Posterior vena cava (tissue), 2 donors: Measurements from ENCODE around the gene RIPK3. TPM values are rescaled to one million over a fixed set of nuclear protein-coding genes. Genes with fewer than 3 reads are reported as not detected.
"Not testable (repeated sequence)": the region's sequence is repeated elsewhere in the genome, so short reads cannot be mapped to it uniquely, and the experiment has no call there.

Experiments used
- DNase-seq: peaks from one replicate; pipeline ENCODE4 v3.0.0-alpha.2; 2020; ENCODE audit warnings: low spot score
- intact Hi-C, 2 donors: fragments of 100-400 bp; cut with DNase I; formaldehyde crosslinking; loops; one replicate each; pipeline versions ENCODE4 v1.14.1 to v1.14.2; 2022 to 2023
- long read RNA-seq, 2 donors: library from polyadenylated mRNA; unstranded; transcript quantifications; one replicate each; pipeline ENCODE4 v2.0.0, GENCODE V29; 2020 to 2021
- total RNA-seq, 2 donors: library from RNA; stranded (reverse); fragmentation: NEBNext Ultra II Directional; extraction: Animal tissue kit (Norgen Biotek cat#: 25700); gene quantifications; one replicate each; pipeline ENCODE4 v1.2.1, GENCODE V29; 2021
- donor health status: DM: yes; HTN: yes; CAD: no.
- donor health status: DM: yes; HTN: yes; CAD: no.

The RIPK3 gene
- 1 to 10 TPM; 8.5 to 9.2 TPM for total RNA-seq
- long read RNA-seq, donor 1, partial matches to known transcripts = 1 of 2 reads
- long read RNA-seq, donor 1, other reads (novel, unspliced or antisense) = 0 of 2 reads
- long read RNA-seq, donor 2, partial matches to known transcripts = 0 of 7 reads
- long read RNA-seq, donor 2, other reads (novel, unspliced or antisense) = 1 of 7 reads

- intact Hi-C loops = no loop called here
- peak; percentile 85 for DNase-seq
Measured at GRCh38 chr14:24339284-24340151, at the start of gene RIPK3. Gene RIPK3, minus strand, starts transcription at chr14:24339991. Its CDS starts 165 bp downstream, at chr14:24339826.

- intact Hi-C loops = no loop called here
- no peak for DNase-seq
Measured at GRCh38 chr14:24389226-24389848, 49.5 kb upstream of the RIPK3 start.

GRCh38 chr14:24388474-24389179 lies 48.8 kb upstream of the RIPK3 start:
- no peak for DNase-seq
- intact Hi-C loops = no loop called here

- intact Hi-C loops, DNase-seq: not testable (repeated sequence)
Measured at GRCh38 chr14:24387579-24387978, 47.8 kb upstream of the RIPK3 start.

- intact Hi-C loops = no loop called here
- DNase-seq = no peak
Measured at GRCh38 chr14:24387009-24387345, 47.2 kb upstream of the RIPK3 start.

- intact Hi-C loops = no loop called here
Measured at GRCh38 chr14:24385524-24385923, 45.7 kb upstream of the RIPK3 start.

GRCh38 chr14:24384169-24384568 lies 44.4 kb upstream of the RIPK3 start:
- intact Hi-C loops = no loop called here
- no peak for DNase-seq

More at GRCh38 chr14:24385524-24385923, 45.7 kb upstream of the RIPK3 start:
- DNase-seq = no peak

- intact Hi-C loops = no loop called here
- no peak for DNase-seq
Measured at GRCh38 chr14:24382064-24382371, 42.2 kb upstream of the RIPK3 start.

GRCh38 chr14:24381363-24382063 lies 41.7 kb upstream of the RIPK3 start:
- intact Hi-C loops = no loop called here

GRCh38 chr14:24379907-24380730 lies 40.3 kb upstream of the RIPK3 start:
- intact Hi-C loops = no loop called here
- no peak for DNase-seq

More at GRCh38 chr14:24381363-24382063, 41.7 kb upstream of the RIPK3 start:
- DNase-seq = no peak

GRCh38 chr14:24378981-24379906 lies 39.5 kb upstream of the RIPK3 start:
- no peak for DNase-seq
- intact Hi-C loops = no loop called here

- intact Hi-C loops = no loop called here
- no peak for DNase-seq
Measured at GRCh38 chr14:24378327-24378726, 38.5 kb upstream of the RIPK3 start.

GRCh38 chr14:24377657-24378056 lies 37.9 kb upstream of the RIPK3 start:
- DNase-seq = no peak
- intact Hi-C loops = no loop called here

- intact Hi-C loops = no loop called here
- DNase-seq = no peak
Measured at GRCh38 chr14:24377126-24377525, 37.3 kb upstream of the RIPK3 start.

GRCh38 chr14:24376448-24377070 lies 36.8 kb upstream of the RIPK3 start:
- no peak for DNase-seq
- intact Hi-C loops = no loop called here

- intact Hi-C loops = no loop called here
- DNase-seq = no peak
Measured at GRCh38 chr14:24372701-24373416, 33.1 kb upstream of the RIPK3 start.
